Measurements from ENCODE around the gene ECI1.

Gene ECI1

GRCh38 chr16:2278272-2278608 is 26.9 kb upstream of the ECI1 start:
- no peaks in the 10 kb centered on the region for H3K4me1 ChIP-seq (ENCODE audit: control insufficient read depth in 1 of 2, insufficient read depth in 2 of 2, low read length in 2 of 2)
- H3K9ac ChIP-seq (ENCODE audit: low read length) = no peak overlapping the region
- no peak overlapping the region for H2AFZ ChIP-seq (ENCODE audit: insufficient read depth, low read length, poor library complexity)
- no peak overlapping the region for H3K4ac ChIP-seq (ENCODE audit: low read depth, low read length)
- H3K79me2 ChIP-seq (ENCODE audit: control insufficient read depth, insufficient read depth, low read length, poor library complexity) = no peaks in the 10 kb centered on the region
- no peak overlapping the region for H3K14ac ChIP-seq (ENCODE audit: low read length)
- H3K4me3 ChIP-seq (ENCODE audit: low read depth, low read length) = no peak overlapping the region
- no peaks in the 10 kb centered on the region for H3K79me1 ChIP-seq (ENCODE audit: low read length)
- no peaks in the 10 kb centered on the region for H3K36me3 ChIP-seq (ENCODE audit: control insufficient read depth in 1 of 2, insufficient read depth in 2 of 2, low read length in 2 of 2)
- H2BK5ac ChIP-seq (ENCODE audit: low read depth, low read length, poor library complexity) = no peak overlapping the region
- H2AK5ac ChIP-seq (ENCODE audit: low read length) = no peak overlapping the region
- no peak overlapping the region for H3K27ac ChIP-seq (ENCODE audit: low read depth, low read length)
- DNase-seq = peak in 1 of 2 donors; percentile 18
- H3K9me3 ChIP-seq (ENCODE audit: insufficient read depth, low read depth, low read length) = peaks cover 2% of the 10 kb centered on the region
- no CpG with 5 or more reads among the region's 14 CpGs for WGBS (ENCODE audit: extremely low coverage, insufficient coverage, insufficient read length)
- H3K27me3 ChIP-seq (ENCODE audit: insufficient read depth, low read length) = no peaks in the 10 kb centered on the region
- H2BK12ac ChIP-seq (ENCODE audit: low read length) = no peak overlapping the region
- no peak overlapping the region for H4K8ac ChIP-seq (ENCODE audit: low read depth, low read length)
- no peak overlapping the region for H4K12ac ChIP-seq (ENCODE audit: low read depth, low read length)
- H4K91ac ChIP-seq (ENCODE audit: low read depth, low read length) = no peak overlapping the region
- H3K4me2 ChIP-seq (ENCODE audit: low read length) = no peak overlapping the region
- H2BK120ac ChIP-seq (ENCODE audit: insufficient read depth, low read length, poor library complexity) = no peak overlapping the region
- no peak overlapping the region for H3K18ac ChIP-seq (ENCODE audit: low read length)
- no peak overlapping the region for H3K23ac ChIP-seq (ENCODE audit: low read length)

- H3K14ac ChIP-seq (ENCODE audit: low read length) = no peak overlapping the region
- no peak for DNase-seq
- no peak overlapping the region for H3K23ac ChIP-seq (ENCODE audit: low read length)
- no peak overlapping the region for H2BK5ac ChIP-seq (ENCODE audit: low read depth, low read length, poor library complexity)
- no peaks in the 10 kb centered on the region for H3K79me1 ChIP-seq (ENCODE audit: low read length)
- no peaks in the 10 kb centered on the region for H3K36me3 ChIP-seq (ENCODE audit: control insufficient read depth in 1 of 2, insufficient read depth in 2 of 2, low read length in 2 of 2)
- peak overlapping the region; percentile 30 for H3K4me3 ChIP-seq (ENCODE audit: low read depth, low read length)
- no peak overlapping the region for H2AFZ ChIP-seq (ENCODE audit: insufficient read depth, low read length, poor library complexity)
- H3K18ac ChIP-seq (ENCODE audit: low read length) = no peak overlapping the region
- H2BK12ac ChIP-seq (ENCODE audit: low read length) = no peak overlapping the region
- no peak overlapping the region for H4K12ac ChIP-seq (ENCODE audit: low read depth, low read length)
- no peak overlapping the region for H3K4me2 ChIP-seq (ENCODE audit: low read length)
- WGBS (ENCODE audit: extremely low coverage, insufficient coverage, insufficient read length) = no CpG with 5 or more reads among the region's 25 CpGs
- H3K9me3 ChIP-seq (ENCODE audit: insufficient read depth, low read depth, low read length) = no peaks in the 10 kb centered on the region
- no peaks in the 10 kb centered on the region for H3K27me3 ChIP-seq (ENCODE audit: insufficient read depth, low read length)
- H2BK120ac ChIP-seq (ENCODE audit: insufficient read depth, low read length, poor library complexity) = no peak overlapping the region
- no peak overlapping the region for H3K27ac ChIP-seq (ENCODE audit: low read depth, low read length)
- H3K4ac ChIP-seq (ENCODE audit: low read depth, low read length) = no peak overlapping the region
- H3K79me2 ChIP-seq (ENCODE audit: control insufficient read depth, insufficient read depth, low read length, poor library complexity) = no peaks in the 10 kb centered on the region
- H4K8ac ChIP-seq (ENCODE audit: low read depth, low read length) = no peak overlapping the region
- no peaks in the 10 kb centered on the region for H3K4me1 ChIP-seq (ENCODE audit: control insufficient read depth in 1 of 2, insufficient read depth in 2 of 2, low read length in 2 of 2)
- no peak overlapping the region for H3K9ac ChIP-seq (ENCODE audit: low read length)
- no peak overlapping the region for H4K91ac ChIP-seq (ENCODE audit: low read depth, low read length)
- H2AK5ac ChIP-seq (ENCODE audit: low read length) = no peak overlapping the region
These were observed 26.3 kb upstream of the ECI1 start for GRCh38 chr16:2277466-2278271.

- no peak overlapping the region for H4K8ac ChIP-seq (ENCODE audit: low read depth, low read length)
These were observed 25.2 kb upstream of the ECI1 start for GRCh38 chr16:2276368-2277195.

GRCh38 chr16:2275476-2276367 is 24.3 kb upstream of the ECI1 start:
- H3K4me1 ChIP-seq (ENCODE audit: control insufficient read depth in 1 of 2, insufficient read depth in 2 of 2, low read length in 2 of 2) = no peaks in the 10 kb centered on the region
- WGBS (ENCODE audit: extremely low coverage, insufficient coverage, insufficient read length) = no CpG with 5 or more reads among the region's 30 CpGs
- H3K4me3 ChIP-seq (ENCODE audit: low read depth, low read length) = no peak overlapping the region
- no peak for DNase-seq
- H3K9me3 ChIP-seq (ENCODE audit: insufficient read depth, low read depth, low read length) = no peaks in the 10 kb centered on the region
- H3K27me3 ChIP-seq (ENCODE audit: insufficient read depth, low read length) = no peaks in the 10 kb centered on the region
- H3K4ac ChIP-seq (ENCODE audit: low read depth, low read length) = no peak overlapping the region
- H2BK120ac ChIP-seq (ENCODE audit: insufficient read depth, low read length, poor library complexity) = no peak overlapping the region
- no peak overlapping the region for H2BK5ac ChIP-seq (ENCODE audit: low read depth, low read length, poor library complexity)
- no peak overlapping the region for H3K23ac ChIP-seq (ENCODE audit: low read length)
- no peaks in the 10 kb centered on the region for H3K79me1 ChIP-seq (ENCODE audit: low read length)
- H3K36me3 ChIP-seq (ENCODE audit: control insufficient read depth in 1 of 2, insufficient read depth in 2 of 2, low read length in 2 of 2) = peaks cover 0 to 5% of the 10 kb centered on the region in 2 experiments
- no peak overlapping the region for H4K8ac ChIP-seq (ENCODE audit: low read depth, low read length)
- H3K9ac ChIP-seq (ENCODE audit: low read length) = no peak overlapping the region
- no peak overlapping the region for H2AFZ ChIP-seq (ENCODE audit: insufficient read depth, low read length, poor library complexity)
- H3K79me2 ChIP-seq (ENCODE audit: control insufficient read depth, insufficient read depth, low read length, poor library complexity) = no peaks in the 10 kb centered on the region
- H3K4me2 ChIP-seq (ENCODE audit: low read length) = no peak overlapping the region
- no peak overlapping the region for H2AK5ac ChIP-seq (ENCODE audit: low read length)
- no peak overlapping the region for H3K18ac ChIP-seq (ENCODE audit: low read length)
- H3K14ac ChIP-seq (ENCODE audit: low read length) = no peak overlapping the region
- H2BK12ac ChIP-seq (ENCODE audit: low read length) = no peak overlapping the region
- H4K91ac ChIP-seq (ENCODE audit: low read depth, low read length) = no peak overlapping the region
- H4K12ac ChIP-seq (ENCODE audit: low read depth, low read length) = no peak overlapping the region
- H3K27ac ChIP-seq (ENCODE audit: low read depth, low read length) = no peak overlapping the region

More at GRCh38 chr16:2276368-2277195, 25.2 kb upstream of the ECI1 start:
- Histone ChIP-seq H2BK5ac (ENCODE audit: low read depth, low read length, poor library complexity) (no peak overlapping the region), H3K23ac (ENCODE audit: low read length) (no peak overlapping the region), H3K4ac (ENCODE audit: low read depth, low read length) (no peak overlapping the region), H2AK5ac (ENCODE audit: low read length) (no peak overlapping the region), H3K18ac (ENCODE audit: low read length) (no peak overlapping the region), H2BK12ac (ENCODE audit: low read length) (no peak overlapping the region), H3K27me3 (ENCODE audit: insufficient read depth, low read length) (no peaks in the 10 kb centered on the region), H3K4me2 (ENCODE audit: low read length) (no peak overlapping the region), H4K12ac (ENCODE audit: low read depth, low read length) (no peak overlapping the region), H3K9me3 (ENCODE audit: insufficient read depth, low read depth, low read length) (no peaks in the 10 kb centered on the region), H3K4me3 (ENCODE audit: low read depth, low read length) (no peak overlapping the region), H2BK120ac (ENCODE audit: insufficient read depth, low read length, poor library complexity) (no peak overlapping the region), H3K9ac (ENCODE audit: low read length) (no peak overlapping the region), H3K36me3 (ENCODE audit: control insufficient read depth in 1 of 2, insufficient read depth in 2 of 2, low read length in 2 of 2) (peaks cover 0 to 5% of the 10 kb centered on the region in 2 experiments), H3K79me2 (ENCODE audit: control insufficient read depth, insufficient read depth, low read length, poor library complexity) (no peaks in the 10 kb centered on the region), H3K14ac (ENCODE audit: low read length) (no peak overlapping the region), H3K27ac (ENCODE audit: low read depth, low read length) (no peak overlapping the region), H3K79me1 (ENCODE audit: low read length) (no peaks in the 10 kb centered on the region), H4K91ac (ENCODE audit: low read depth, low read length) (no peak overlapping the region), H3K4me1 (ENCODE audit: control insufficient read depth in 1 of 2, insufficient read depth in 2 of 2, low read length in 2 of 2) (no peaks in the 10 kb centered on the region), H2AFZ (ENCODE audit: insufficient read depth, low read length, poor library complexity) (no peak overlapping the region)
- WGBS (ENCODE audit: extremely low coverage, insufficient coverage, insufficient read length) = no CpG with 5 or more reads among the region's 26 CpGs
- no peak for DNase-seq
